Measurements from ENCODE around the gene GPRC5C.
"Not testable (repeated sequence)": the region's sequence is repeated elsewhere in the genome, so short reads cannot be mapped to it uniquely, and the experiment has no call there.

The GPRC5C gene

DNA sequence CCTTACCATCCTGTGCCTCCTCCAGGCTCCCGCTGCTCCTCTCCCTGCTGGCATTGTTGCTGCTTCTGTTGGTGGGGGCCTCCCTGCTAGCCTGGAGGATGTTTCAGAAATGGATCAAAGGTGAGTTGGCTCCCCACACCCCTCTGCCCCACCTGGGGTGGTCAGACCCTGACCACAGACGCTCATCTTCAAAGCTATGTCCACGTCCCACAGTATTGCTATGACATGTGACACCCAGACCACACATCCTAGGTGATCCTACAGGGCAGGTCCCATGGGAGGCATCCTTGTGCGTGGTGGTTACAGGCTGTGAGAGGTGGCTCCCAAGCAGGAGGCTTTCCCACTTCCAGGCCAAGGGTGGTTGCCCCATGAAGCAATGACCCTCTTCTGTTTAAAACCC, 45.5 kb downstream of the GPRC5C start:
- DNase-seq: no peak

DNA sequence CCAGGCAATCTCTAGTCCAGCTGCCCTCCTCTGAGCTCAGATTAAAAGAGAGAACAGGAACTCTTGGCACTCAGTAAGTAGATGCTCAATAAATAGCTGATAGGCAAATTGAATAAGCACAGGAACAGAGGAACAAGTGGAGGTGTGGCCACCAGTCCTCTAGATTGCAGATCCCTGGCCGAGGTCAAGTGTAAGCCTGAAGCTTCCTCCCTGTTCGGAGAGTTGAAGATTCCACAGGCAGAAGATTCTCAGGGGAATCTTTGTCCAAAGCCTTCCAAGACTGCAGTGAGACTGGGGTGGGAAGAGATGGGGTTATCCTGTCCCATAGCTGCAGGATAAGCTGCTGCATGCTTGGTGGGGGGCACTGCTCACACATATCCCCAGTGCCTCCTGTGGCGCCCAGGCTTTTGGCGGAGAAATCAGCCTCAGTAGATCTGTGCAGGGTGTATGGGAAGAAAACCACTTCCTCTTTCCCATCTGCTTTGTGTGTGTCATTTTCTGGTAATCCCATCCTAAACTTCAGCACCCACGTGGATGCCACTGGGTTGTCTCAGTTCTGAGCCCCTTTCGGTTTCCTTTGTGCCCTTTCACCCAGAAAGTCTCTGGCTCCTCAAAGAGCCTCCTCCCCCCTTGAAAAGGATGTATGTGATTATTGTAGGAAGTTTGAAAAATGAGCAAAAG, 46.7 kb downstream of the GPRC5C start:
- DNase-seq: no peak

DNA sequence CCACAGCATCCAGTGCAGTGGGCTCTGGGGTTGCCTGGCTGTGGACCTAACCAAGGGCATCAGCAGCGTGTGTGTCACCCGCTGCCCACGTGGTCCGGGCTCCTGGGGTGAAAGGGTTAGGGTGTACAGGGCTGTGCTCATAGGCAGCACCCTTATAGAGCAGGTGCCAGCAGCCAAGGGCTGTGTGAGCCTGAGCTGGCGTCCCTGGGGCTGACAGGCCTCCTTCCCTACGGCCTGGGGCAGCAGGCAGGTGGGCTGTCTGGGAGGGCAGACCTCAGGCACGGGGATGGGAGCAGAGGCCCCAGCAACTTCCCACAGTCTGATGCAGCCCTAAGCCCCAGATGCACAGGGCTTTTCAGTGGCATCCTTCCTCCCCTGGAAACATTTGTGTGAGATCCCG, 48.4 kb downstream of the GPRC5C start:
- DNase-seq: no peak

DNA sequence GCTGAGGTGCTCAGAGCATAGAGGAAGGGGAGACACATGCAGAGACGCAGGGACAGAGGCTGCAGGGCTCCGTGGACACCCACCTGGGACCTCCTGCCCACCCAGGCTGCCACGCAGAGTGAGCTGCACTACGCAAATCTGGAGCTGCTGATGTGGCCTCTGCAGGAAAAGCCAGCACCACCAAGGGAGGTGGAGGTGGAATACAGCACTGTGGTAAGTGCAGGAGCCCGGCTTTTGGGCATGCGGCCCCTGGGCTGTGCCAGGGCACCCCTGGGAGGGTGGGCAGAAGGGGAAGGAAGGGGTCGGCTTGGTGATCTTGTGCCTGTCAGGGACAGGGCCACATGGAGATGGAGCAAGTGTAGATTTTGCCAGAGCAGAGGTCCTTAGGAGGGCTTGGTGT, 49.7 kb downstream of the GPRC5C start:
- DNase-seq: no peak

DNA sequence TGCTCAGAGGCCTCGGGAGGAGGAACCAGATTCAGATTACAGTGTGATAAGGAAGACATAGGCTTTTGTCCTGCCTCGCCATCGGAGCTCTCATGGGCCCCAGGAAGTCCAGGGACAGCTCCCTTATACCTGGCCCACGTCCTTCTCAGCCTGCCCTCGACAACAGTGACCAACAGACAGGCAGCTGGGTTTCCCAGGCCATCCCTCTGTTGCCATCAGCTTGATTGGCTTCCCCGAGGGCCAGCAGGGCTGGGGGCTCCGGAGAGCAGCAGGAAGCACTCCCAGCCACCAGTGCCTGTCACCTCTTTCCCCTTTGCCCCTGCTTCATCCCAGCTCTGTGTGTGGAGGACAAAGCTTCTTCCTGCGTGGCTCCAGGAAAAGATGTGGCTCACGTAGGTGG, 52.2 kb downstream of the GPRC5C start:
- DNase-seq: no peak

- DNase-seq: no peak
Measured at GRCh38 chr17:74485022-74485743, 53.3 kb downstream of the GPRC5C start.

- DNase-seq: no peak
Measured at GRCh38 chr17:74485841-74486240, 54.0 kb downstream of the GPRC5C start.

- DNase-seq: not testable (repeated sequence)
Measured at GRCh38 chr17:74488276-74488675, 56.4 kb downstream of the GPRC5C start.

GRCh38 chr17:74490716-74491115, 58.8 kb downstream of the GPRC5C start:
- DNase-seq: no peak

GRCh38 chr17:74491626-74492025, 59.7 kb downstream of the GPRC5C start:
- DNase-seq: no peak

DNA sequence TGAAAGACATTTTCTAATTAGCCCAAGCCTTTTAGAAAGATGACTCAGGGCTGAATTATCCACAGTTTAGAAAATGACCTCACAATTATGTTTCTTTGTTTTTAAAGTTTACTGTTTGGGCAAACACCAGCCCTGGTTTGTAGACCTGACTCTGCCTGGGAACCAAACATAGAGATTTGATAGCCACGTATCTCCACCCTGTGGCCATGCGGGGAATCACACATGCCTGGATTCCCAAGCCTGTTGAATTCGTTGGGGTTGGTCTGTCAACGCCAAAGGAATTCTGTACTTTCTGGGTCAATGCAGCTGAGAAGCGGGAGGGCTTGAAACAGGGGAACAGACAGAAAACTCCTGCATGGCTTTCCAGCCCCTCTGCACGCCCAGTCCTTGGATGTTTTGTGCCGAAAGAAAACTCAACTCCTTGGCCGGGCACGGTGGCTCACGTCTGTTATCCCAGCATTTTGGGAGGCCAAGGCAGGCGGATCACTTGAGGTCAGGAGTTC, 61.5 kb downstream of the GPRC5C start:
- no peak for DNase-seq

Measured in DMS 273 treated with DMSO at 0.1 percent for 48 hours (cell line).